K562 (cell line): Measurements from ENCODE around the gene UBXN4. TPM values are rescaled to one million over a fixed set of nuclear protein-coding genes. Genes with fewer than 3 reads are reported as not detected.

ENCODE experiments used
- ATAC-seq: fragments of 200-7000 bp; cut with Tn5 transposase; 3 replicates; pipeline ENCODE4 v1.9.1; 2020; ENCODE audit warnings: moderate library complexity
- BruUV-seq: library from RNA; stranded (reverse); fragments of 400-500 nt; replicated peaks from 2 replicates; lab custom pipeline; 2021; lab: Mats Ljungman, UMichigan
- CTCF ChIA-PET: fragments of 300-600 bp; formaldehyde crosslinking; extraction: SDS; loops from one replicate; lab custom pipeline; 2021; ENCODE audit warnings: low intra/inter-chr PET ratio; lab: Yijun Ruan, JAX
- POLR2A ChIA-PET: fragments of 300-600, 350-650 bp; sonication (Branson Sonifier 250); formaldehyde crosslinking; extraction: SDS; loops from one replicate; lab custom pipeline; 2021; ENCODE audit warnings: antibody characterized with exemption, inconsistent platforms; lab: Yijun Ruan, JAX
- DNase-seq, 4 experiments: peaks; one replicate each; pipeline versions ENCODE4 v3.0.0 to v3.0.0-alpha.2; 2011 to 2018; ENCODE audit warnings: low spot score in 3 of 4, mixed read lengths in 3 of 4; ENCODE audit errors: extremely low read depth in 1 of 4
- FAIRE-seq: peaks from 2 replicates; lab custom pipeline; 2011; peaks lifted over from hg19 to GRCh38; lab: Jason Lieb, UNC
- H2AFZ ChIP-seq: 2 replicates; pipeline ENCODE4 v1.6.0; 2011; ENCODE audit warnings: low read depth, low read length, control low read depth, inconsistent platforms
- H3K27ac ChIP-seq: fragments of 200-600 bp; 3 replicates; pipeline ENCODE4 v1.8.0; 2011; ENCODE audit warnings: low read depth, mild to moderate bottlenecking, control low read depth, inconsistent platforms, low read length, moderate library complexity, mixed read lengths; ENCODE audit errors: extremely low read depth
- H3K27me3 ChIP-seq, 2 experiments: fragments of 300-600 bp in 1 of 2; 2 replicates in 1 of 2; 3 replicates in 1 of 2; pipeline versions ENCODE4 v1.6.0 to v1.8.0; 2011; ENCODE audit warnings: inconsistent platforms in 2 of 2, low read length in 2 of 2, mild to moderate bottlenecking in 1 of 2, mixed read lengths in 1 of 2, moderate library complexity in 1 of 2; ENCODE audit not compliant: control insufficient read depth in 2 of 2, insufficient read depth in 2 of 2
- H3K36me3 ChIP-seq: fragments of 300-600 bp; 3 replicates; pipeline ENCODE4 v1.8.0; 2011; ENCODE audit warnings: mild to moderate bottlenecking, low read length, inconsistent platforms; ENCODE audit not compliant: control insufficient read depth, insufficient read depth
- H3K4me1 ChIP-seq, 2 experiments: fragments of 200-600 bp in 1 of 2; replicated peaks in 1 of 2; 2 replicates in 1 of 2; 3 replicates in 1 of 2; pipeline versions ENCODE4 v1.5.1 to v1.8.0; 2011; ENCODE audit warnings: inconsistent platforms in 2 of 2, low read length in 2 of 2, mild to moderate bottlenecking in 1 of 2, mixed read lengths in 1 of 2, moderate library complexity in 1 of 2; ENCODE audit not compliant: control insufficient read depth in 2 of 2, insufficient read depth in 2 of 2
- H3K4me2 ChIP-seq: 2 replicates; pipeline ENCODE4 v1.6.1; 2011; ENCODE audit warnings: low read length, control low read depth, inconsistent platforms, mixed read lengths; ENCODE audit not compliant: insufficient read depth
- H3K4me3 ChIP-seq: fragments of 200-600 bp; sonication (generic), shearing (Covaris generic); 2 replicates; pipeline ENCODE4 v1.5.1; 2016; ENCODE audit warnings: control low read depth, inconsistent platforms
- H3K79me2 ChIP-seq: fragments of 200-600 bp; 3 replicates; pipeline ENCODE4 v1.8.0; 2011; ENCODE audit warnings: low read length, inconsistent platforms; ENCODE audit not compliant: control insufficient read depth, insufficient read depth
- H3K9ac ChIP-seq, 2 experiments: 2 replicates each; pipeline versions ENCODE4 v1.6.0 to v1.6.1; 2011; ENCODE audit warnings: low read depth in 2 of 2, low read length in 2 of 2, control low read depth in 1 of 2, inconsistent platforms in 1 of 2, mild to moderate bottlenecking in 1 of 2, mixed read lengths in 1 of 2; ENCODE audit not compliant: insufficient read depth in 1 of 2
- H3K9me1 ChIP-seq: one replicate; pipeline ENCODE4 v1.6.0; 2011; ENCODE audit warnings: inconsistent platforms, mild to moderate bottlenecking, low read length, moderate library complexity; ENCODE audit not compliant: control insufficient read depth, insufficient read depth
- H3K9me3 ChIP-seq: replicated peaks from 2 replicates; pipeline ENCODE4 v1.5.1; 2011; ENCODE audit warnings: low read depth, low read length, inconsistent platforms; ENCODE audit not compliant: control insufficient read depth, insufficient read depth
- H4K20me1 ChIP-seq: replicated peaks from 2 replicates; pipeline ENCODE4 v1.6.1; 2011; ENCODE audit warnings: low read length, inconsistent platforms, mixed read lengths; ENCODE audit not compliant: control insufficient read depth, insufficient read depth
- ARNT ChIP-seq, 2 experiments: fragments of 450-650 bp; IDR thresholded peaks; 2 replicates each; pipeline ENCODE4 v1.6.1; 2016; ENCODE audit warnings: mild to moderate bottlenecking in 1 of 2
- CBX3 ChIP-seq, 2 experiments: IDR thresholded peaks; 1 replicate in 1 of 2; 2 replicates in 1 of 2; pipeline ENCODE4 v1.6.1; 2012; ENCODE audit warnings: inconsistent platforms in 2 of 2, low read length in 2 of 2, borderline replicate concordance in 1 of 2, control low read depth in 1 of 2
- ZFP30 ChIP-seq: fragments of 250-450 bp; sonication (Bioruptor Pico); IDR thresholded peaks from 2 replicates; pipeline ENCODE4 v1.8.0; 2022; ENCODE audit warnings: moderate library complexity, mild to moderate bottlenecking, inconsistent platforms, borderline replicate concordance
- ZNF316 ChIP-seq: fragments of 450-650 bp; IDR thresholded peaks from 2 replicates; pipeline ENCODE4 v1.6.1; 2016
- ZNF764 ChIP-seq: fragments of 250-450 bp; sonication (Bioruptor Pico); IDR thresholded peaks from 2 replicates; pipeline ENCODE4 v1.4.0; 2020; ENCODE audit warnings: low read depth, mild to moderate bottlenecking, moderate library complexity
- WGBS: fragments of 100-300 bp; shearing (Covaris generic); methylation state at CpG from one replicate; pipeline ENCODE4 v1.1.6; 2016; ENCODE audit warnings: low coverage, mixed read lengths; ENCODE audit not compliant: insufficient coverage; ENCODE audit errors: missing lambda C conversion rate; 5-methylcytosine and 5-hydroxymethylcytosine counted together
- in situ Hi-C: fragments of 300-500 bp; cut with MboI; formaldehyde crosslinking; loops from 4 replicates; pipeline ENCODE4 v1.15.0; 2018; ENCODE audit warnings: inconsistent platforms, mixed read lengths
- intact Hi-C: fragments of 100-400 bp; cut with micrococcal nuclease; formaldehyde crosslinking; loops from 2 replicates; pipeline ENCODE4 v1.14.2; 2022
- polyA plus RNA-seq, 8 experiments: library from polyadenylated mRNA; depleted of rRNA in 4 of 8; stranded (reverse) in 5 of 8; unstranded in 3 of 8; fragments of >200 nt; fragmentation: Nextera tagmentation in 2 of 8; fragmentation: Illumina TruSeq in 1 of 8; extraction: Ambion mirVana in 2 of 8; extraction: Trizol in 1 of 8; gene quantifications; 2 replicates each; pipeline versions ENCODE4 v1.2.1 to v1.2.3, GENCODE V29; 2011 to 2014; ENCODE audit warnings: inconsistent platforms in 1 of 8, missing spikeins in 1 of 8
- total RNA-seq, 7 experiments: library from RNA; depleted of rRNA in 6 of 7; stranded (reverse); fragments of >200 nt in 6 of 7; fragmentation: Illumina TruSeq in 2 of 7; extraction: Trizol in 2 of 7; gene quantifications; 2 replicates each; pipeline versions ENCODE4 v1.2.1 to v1.2.3, GENCODE V29; 2011 to 2021; ENCODE audit warnings: low replicate concordance in 1 of 7
- TF ChIP-seq, protein P1 (sequence below), 3 experiments: IDR thresholded peaks in 2 of 3; conservative IDR thresholded peaks in 1 of 3; 2 replicates each; pipeline ENCODE4 v1.5.1; 2011 to 2012; ENCODE audit warnings: low read length in 3 of 3, mild to moderate bottlenecking in 3 of 3, control low read depth in 2 of 3, improper control_type of control experiment in 1 of 3, inconsistent platforms in 1 of 3, low read depth in 1 of 3, mixed read lengths in 1 of 3, moderate library complexity in 1 of 3; ENCODE audit not compliant: insufficient read depth in 2 of 3

UBXN4 gene
- total and polyA plus RNA-seq, 9 of the 15 experiments (the other 6 are each of a cell fraction or from before 2014, with no cell fraction given) = 30.4 to 127 (median 55.3) TPM

- TF ChIP-seq ZNF764 (CRISPR knock-in tag) (peak; percentile 95), ZNF316 (no peak), CBX3 (IDR thresholded peaks at IDR 0.05; ENCODE audit: borderline replicate concordance in 1 of 2, low read length in 2 of 2) (peak in 1 of 2 experiments; percentile 85; a peak in 1 of 3 replicates), ARNT (IDR thresholded peaks at IDR 0.05) (no peak), ZFP30 (CRISPR knock-in tag) (no peak)
- TF ChIP-seq, protein P1, sequence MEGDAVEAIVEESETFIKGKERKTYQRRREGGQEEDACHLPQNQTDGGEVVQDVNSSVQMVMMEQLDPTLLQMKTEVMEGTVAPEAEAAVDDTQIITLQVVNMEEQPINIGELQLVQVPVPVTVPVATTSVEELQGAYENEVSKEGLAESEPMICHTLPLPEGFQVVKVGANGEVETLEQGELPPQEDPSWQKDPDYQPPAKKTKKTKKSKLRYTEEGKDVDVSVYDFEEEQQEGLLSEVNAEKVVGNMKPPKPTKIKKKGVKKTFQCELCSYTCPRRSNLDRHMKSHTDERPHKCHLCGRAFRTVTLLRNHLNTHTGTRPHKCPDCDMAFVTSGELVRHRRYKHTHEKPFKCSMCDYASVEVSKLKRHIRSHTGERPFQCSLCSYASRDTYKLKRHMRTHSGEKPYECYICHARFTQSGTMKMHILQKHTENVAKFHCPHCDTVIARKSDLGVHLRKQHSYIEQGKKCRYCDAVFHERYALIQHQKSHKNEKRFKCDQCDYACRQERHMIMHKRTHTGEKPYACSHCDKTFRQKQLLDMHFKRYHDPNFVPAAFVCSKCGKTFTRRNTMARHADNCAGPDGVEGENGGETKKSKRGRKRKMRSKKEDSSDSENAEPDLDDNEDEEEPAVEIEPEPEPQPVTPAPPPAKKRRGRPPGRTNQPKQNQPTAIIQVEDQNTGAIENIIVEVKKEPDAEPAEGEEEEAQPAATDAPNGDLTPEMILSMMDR (IDR thresholded peaks at IDR 0.05 in 2 of 3, conservative IDR thresholded peaks at IDR 0.05 in 1 of 3; ENCODE audit: insufficient read depth in 2 of 3, low read depth in 1 of 3, low read length in 3 of 3) = 0 out of 6 replicates have a peak, but pooled peaks of 2 of the 3 experiments have one; percentile 14 to 20
- Histone ChIP-seq H3K4me3 (no peak overlapping the region), H3K4me1 (peaks cover 0 to 3% of the 10 kb centered on the region in 2 experiments; a peak in 2 of 5 replicates), H3K27ac (no peak overlapping the region), H4K20me1 (no peaks in the 10 kb centered on the region), H3K4me2 (no peak overlapping the region), H3K79me2 (no peaks in the 10 kb centered on the region), H3K36me3 (no peaks in the 10 kb centered on the region), H3K9me3 (peaks cover 6% of the 10 kb centered on the region), H3K9me1 (no peaks in the 10 kb centered on the region), H2AFZ (no peak overlapping the region), H3K27me3 (peaks cover 2 to 9% of the 10 kb centered on the region in 2 experiments; a peak in 3 of 5 replicates), H3K9ac (no peak overlapping the region)
- WGBS = 0% methylated on average over 2 of the region's 2 CpGs
- BruUV-seq = no TSS peak
- in situ Hi-C loops = loop anchor here (10.0 kb wide), 1 partner anchor 805 kb away; no protein-coding TSS in a partner anchor
- ChIA-PET CTCF (no interaction called here), POLR2A (no interaction called here)
- intact Hi-C loops = loop anchor here (5.0 kb wide), 1 partner anchor 327 kb away; no protein-coding TSS in a partner anchor
- no peak for FAIRE-seq
- ATAC-seq = no peak
- peak in 1 of 4 experiments; percentile 25 for DNase-seq
Observed at GRCh38 chr2:135799738-135800137, 58.1 kb downstream of the UBXN4 start.
